Measurements from ENCODE around the gene TULP1.

The TULP1 gene

GRCh38 chr6:35552285-35552917 is 39.7 kb upstream of the TULP1 start:
- peak; percentile 71 for DNase-seq (ENCODE audit: low read depth)
- peak; percentile 87 for TF ChIP-seq CTCF (IDR thresholded peaks at IDR 0.05; ENCODE audit: insufficient read depth, low read depth, low read length, missing control alignments)
- H3K4me3 ChIP-seq (ENCODE audit: low read depth, low read length) = no peak overlapping the region

- no peak for TF ChIP-seq CTCF (IDR thresholded peaks at IDR 0.05; ENCODE audit: insufficient read depth, low read depth, low read length, missing control alignments)
- no peak for DNase-seq (ENCODE audit: low read depth)
These were observed 37.7 kb upstream of the TULP1 start for GRCh38 chr6:35550437-35550836.

GRCh38 chr6:35547676-35548075 is 35.0 kb upstream of the TULP1 start:
- H3K4me3 ChIP-seq (ENCODE audit: low read depth, low read length) = no peak overlapping the region
- TF ChIP-seq CTCF (IDR thresholded peaks at IDR 0.05; ENCODE audit: insufficient read depth, low read depth, low read length, missing control alignments) = no peak

More at GRCh38 chr6:35550437-35550836, 37.7 kb upstream of the TULP1 start:
- no peak overlapping the region for H3K4me3 ChIP-seq (ENCODE audit: low read depth, low read length)

GRCh38 chr6:35544769-35545361 is 32.2 kb upstream of the TULP1 start:
- no peak for DNase-seq (ENCODE audit: low read depth)
- TF ChIP-seq CTCF (IDR thresholded peaks at IDR 0.05; ENCODE audit: insufficient read depth, low read depth, low read length, missing control alignments) = no peak
- no peak overlapping the region for H3K4me3 ChIP-seq (ENCODE audit: low read depth, low read length)

More at GRCh38 chr6:35547676-35548075, 35.0 kb upstream of the TULP1 start:
- no peak for DNase-seq (ENCODE audit: low read depth)

GRCh38 chr6:35543459-35544193 is 30.9 kb upstream of the TULP1 start:
- no peak overlapping the region for H3K4me3 ChIP-seq (ENCODE audit: low read depth, low read length)
- no peak for TF ChIP-seq CTCF (IDR thresholded peaks at IDR 0.05; ENCODE audit: insufficient read depth, low read depth, low read length, missing control alignments)
- DNase-seq (ENCODE audit: low read depth) = peak; percentile 10

- H3K4me3 ChIP-seq (ENCODE audit: low read depth, low read length) = no peak overlapping the region
- TF ChIP-seq CTCF (IDR thresholded peaks at IDR 0.05; ENCODE audit: insufficient read depth, low read depth, low read length, missing control alignments) = no peak
- DNase-seq (ENCODE audit: low read depth) = no peak
These were observed 29.1 kb upstream of the TULP1 start for GRCh38 chr6:35541836-35542235.
